COLO829 (cell line): ENCODE data around the gene PIGS.
A peak's percentile ranks its signal among the peaks of the same experiment; 100 is the strongest.
"Not testable (repeated sequence)": the region's sequence is repeated elsewhere in the genome, so short reads cannot be mapped to it uniquely, and the experiment has no call there.

Source experiments
- DNase-seq: peaks from one replicate; pipeline ENCODE4 v3.0.0; 2012; ENCODE audit warnings: low spot score

Gene PIGS

GRCh38 chr17:28571361-28572122 is at the start of gene PIGS:
TSS of gene PIGS (minus strand) at chr17:28571524. CDS start at chr17:28571496, 28 bp downstream.
- DNase-seq, result peak; percentile 95

GRCh38 chr17:28620010-28620409 is 48.7 kb upstream of the PIGS start:
- no peak for DNase-seq

GRCh38 chr17:28618464-28618863 is 47.1 kb upstream of the PIGS start:
- DNase-seq, result no peak

- no peak for DNase-seq
These were observed 45.0 kb upstream of the PIGS start for GRCh38 chr17:28616281-28616680.

GRCh38 chr17:28615260-28615940 is 44.1 kb upstream of the PIGS start:
- DNase-seq, result no peak

GRCh38 chr17:28613931-28614381 is 42.6 kb upstream of the PIGS start, which contains the start of gene RSKR:
TSS of gene RSKR (minus strand) at chr17:28614185. CDS start at chr17:28614161, 24 bp downstream.
- no peak for DNase-seq

- DNase-seq, result peak; percentile 24
These were observed 41.9 kb upstream of the PIGS start for GRCh38 chr17:28612936-28613872.

- no peak for DNase-seq
These were observed 41.2 kb upstream of the PIGS start for GRCh38 chr17:28612531-28612930.

GRCh38 chr17:28610376-28610775 is 39.1 kb upstream of the PIGS start:
- DNase-seq, result no peak

- DNase-seq, result not testable (repeated sequence)
These were observed 32.7 kb upstream of the PIGS start for GRCh38 chr17:28604031-28604430.

- DNase-seq, result peak; percentile 75
These were observed 28.2 kb upstream of the PIGS start for GRCh38 chr17:28599311-28600184.

GRCh38 chr17:28598799-28599310 is 27.5 kb upstream of the PIGS start, which contains the start of gene SPAG5:
TSS of gene SPAG5 (minus strand) at chr17:28599025. CDS start at chr17:28598946, 79 bp downstream.
- DNase-seq, result peak; percentile 96

- no peak for DNase-seq
These were observed 27.1 kb upstream of the PIGS start for GRCh38 chr17:28598389-28598788.

- DNase-seq, result no peak
These were observed 26.5 kb upstream of the PIGS start for GRCh38 chr17:28597606-28598383.

- no peak for DNase-seq
These were observed 20.9 kb upstream of the PIGS start for GRCh38 chr17:28592260-28592659.

- DNase-seq, result no peak
These were observed 14.5 kb upstream of the PIGS start for GRCh38 chr17:28585851-28586250.

- no peak for DNase-seq
These were observed 13.1 kb upstream of the PIGS start for GRCh38 chr17:28584434-28584833.

- no peak for DNase-seq
These were observed 11.2 kb upstream of the PIGS start for GRCh38 chr17:28582513-28582912.

- DNase-seq, result no peak
These were observed 9.6 kb upstream of the PIGS start for GRCh38 chr17:28580959-28581358.

GRCh38 chr17:28579526-28579925 is 8.2 kb upstream of the PIGS start:
- no peak for DNase-seq
